Glomerular endothelial cell (primary cell): ENCODE results near the gene RNF25. TPM values are rescaled to one million over a fixed set of nuclear protein-coding genes. Genes with fewer than 3 reads are reported as not detected.

Source experiments
- DNase-seq: peaks from one replicate; pipeline ENCODE4 v3.0.0-alpha.2; 2011; ENCODE audit warnings: low read depth, low spot score; ENCODE audit errors: extremely low read depth
- total RNA-seq: library from RNA; depleted of rRNA; stranded (reverse); fragments of >200 nt; gene quantifications from 2 replicates; pipeline ENCODE4 v1.2.3, GENCODE V29; 2015

RNF25 gene
- total RNA-seq, 1 donor from 2014 or later: 25.9 TPM

- DNase-seq: peak; percentile 88
Observed at GRCh38 chr2:218631837-218632236, 40.0 kb downstream of the RNF25 start.

DNA sequence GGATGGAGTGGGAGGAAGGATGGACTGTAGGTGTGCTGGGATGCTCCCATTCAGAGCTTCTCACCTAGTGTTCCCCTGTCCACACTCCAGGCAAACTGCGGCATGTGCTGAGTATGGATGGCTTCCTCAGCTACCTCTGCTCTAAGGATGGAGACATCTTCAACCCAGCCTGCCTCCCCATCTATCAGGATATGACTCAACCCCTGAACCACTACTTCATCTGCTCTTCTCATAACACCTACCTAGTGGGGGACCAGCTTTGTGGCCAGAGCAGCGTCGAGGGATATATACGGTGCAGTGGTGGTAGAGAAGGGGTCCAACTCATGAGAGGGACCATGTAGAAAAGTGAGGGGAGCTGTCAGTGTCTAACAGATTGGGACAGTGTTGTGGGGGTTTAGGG is 43.9 kb downstream of the RNF25 start:
- no peak for DNase-seq

DNA sequence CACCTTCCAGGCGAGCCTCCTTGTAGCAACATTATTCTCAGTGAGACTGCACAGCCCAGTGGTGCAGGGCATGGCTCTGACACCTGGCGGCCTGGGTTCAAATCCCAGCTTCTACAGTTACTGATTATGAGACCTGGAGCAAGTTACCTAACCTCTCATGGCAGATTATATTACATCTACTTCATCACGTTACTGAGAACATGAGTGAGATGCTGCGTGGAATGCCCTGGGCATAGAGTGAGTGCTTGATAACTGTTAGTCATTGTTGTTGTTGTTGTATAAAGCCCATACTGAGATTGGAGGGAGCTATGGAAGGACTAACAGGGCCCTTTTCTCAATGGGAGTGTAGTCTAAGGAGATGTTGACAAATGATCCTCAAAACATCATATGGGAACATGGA is 45.4 kb downstream of the RNF25 start:
- no peak for DNase-seq

DNA sequence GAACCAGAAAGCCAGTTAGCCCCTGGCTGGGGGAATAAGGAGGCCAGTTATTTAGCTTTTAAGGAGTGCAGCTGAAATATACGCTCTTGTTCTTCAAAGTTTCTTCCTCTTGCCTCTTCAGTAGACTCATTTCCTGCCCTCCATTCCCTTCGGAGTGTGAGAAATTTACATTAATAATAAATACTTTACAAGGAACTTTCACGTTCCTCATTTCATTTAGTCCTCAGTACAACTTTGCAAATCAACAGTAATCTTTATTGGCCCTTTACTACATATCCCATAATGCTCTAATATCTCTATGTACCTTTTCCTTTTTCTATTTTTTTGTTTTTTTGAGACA is 48.5 kb downstream of the RNF25 start:
- DNase-seq: no peak

- DNase-seq: no peak
Observed at GRCh38 chr2:218622606-218623365, 49.0 kb downstream of the RNF25 start.

GRCh38 chr2:218621007-218621406 is 50.8 kb downstream of the RNF25 start:
- no peak for DNase-seq

GRCh38 chr2:218618102-218618860 is 53.5 kb downstream of the RNF25 start:
- no peak for DNase-seq

- DNase-seq: no peak
Observed at GRCh38 chr2:218615868-218616315, 55.9 kb downstream of the RNF25 start.

Other genes starting within 250 kb of the RNF25 start
- 6.9 and 7.6 TPM in 2 replicates for gene USP37, start 103.7 kb downstream of the RNF25 start, total RNA-seq
- gene CNOT9, start 103.2 kb downstream of the RNF25 start, total RNA-seq: 50.9 and 72.8 TPM in 2 replicates
- 0.05 and 0.93 TPM in 2 replicates for gene PLCD4, start 64.1 kb downstream of the RNF25 start, total RNA-seq
- 22.4 and 28.7 TPM in 2 replicates for gene ZNF142, start 12.4 kb downstream of the RNF25 start, total RNA-seq
- 30.9 and 37.6 TPM in 2 replicates for gene BCS1L, start 12.3 kb downstream of the RNF25 start, total RNA-seq
- 26.3 and 27.6 TPM in 2 replicates for gene STK36, start 84 bp upstream of the RNF25 start, total RNA-seq
- 14.8 and 21.1 TPM in 2 replicates for gene TTLL4, start 38.8 kb upstream of the RNF25 start, total RNA-seq
- gene CYP27A1, start 110.1 kb upstream of the RNF25 start, total RNA-seq: 15.8 and 24.0 TPM in 2 replicates
- gene PRKAG3, start 159.8 kb upstream of the RNF25 start, total RNA-seq: not detected in 2 replicates
- not detected in 2 replicates for gene WNT6, start 187.8 kb upstream of the RNF25 start, total RNA-seq
- not detected in 2 replicates for gene WNT10A, start 208.8 kb upstream of the RNF25 start, total RNA-seq